LNCaP clone FGC (cell line): ENCODE results near the gene PDE6B.

Experiments
- DNase-seq: peaks from one replicate; pipeline ENCODE4 v3.0.0-alpha.2; 2011; ENCODE audit warnings: low read depth
- H3K4me3 ChIP-seq: 2 replicates; pipeline ENCODE4 v1.5.1; 2011; ENCODE audit warnings: mild to moderate bottlenecking, low read depth, low read length, control low read depth
- TF ChIP-seq, protein P1 (sequence below): IDR thresholded peaks from 2 replicates; pipeline ENCODE4 v1.5.1; 2012; ENCODE audit warnings: mild to moderate bottlenecking; ENCODE audit not compliant: control insufficient read depth, insufficient read depth; ENCODE audit errors: extremely low read depth

PDE6B gene

DNA sequence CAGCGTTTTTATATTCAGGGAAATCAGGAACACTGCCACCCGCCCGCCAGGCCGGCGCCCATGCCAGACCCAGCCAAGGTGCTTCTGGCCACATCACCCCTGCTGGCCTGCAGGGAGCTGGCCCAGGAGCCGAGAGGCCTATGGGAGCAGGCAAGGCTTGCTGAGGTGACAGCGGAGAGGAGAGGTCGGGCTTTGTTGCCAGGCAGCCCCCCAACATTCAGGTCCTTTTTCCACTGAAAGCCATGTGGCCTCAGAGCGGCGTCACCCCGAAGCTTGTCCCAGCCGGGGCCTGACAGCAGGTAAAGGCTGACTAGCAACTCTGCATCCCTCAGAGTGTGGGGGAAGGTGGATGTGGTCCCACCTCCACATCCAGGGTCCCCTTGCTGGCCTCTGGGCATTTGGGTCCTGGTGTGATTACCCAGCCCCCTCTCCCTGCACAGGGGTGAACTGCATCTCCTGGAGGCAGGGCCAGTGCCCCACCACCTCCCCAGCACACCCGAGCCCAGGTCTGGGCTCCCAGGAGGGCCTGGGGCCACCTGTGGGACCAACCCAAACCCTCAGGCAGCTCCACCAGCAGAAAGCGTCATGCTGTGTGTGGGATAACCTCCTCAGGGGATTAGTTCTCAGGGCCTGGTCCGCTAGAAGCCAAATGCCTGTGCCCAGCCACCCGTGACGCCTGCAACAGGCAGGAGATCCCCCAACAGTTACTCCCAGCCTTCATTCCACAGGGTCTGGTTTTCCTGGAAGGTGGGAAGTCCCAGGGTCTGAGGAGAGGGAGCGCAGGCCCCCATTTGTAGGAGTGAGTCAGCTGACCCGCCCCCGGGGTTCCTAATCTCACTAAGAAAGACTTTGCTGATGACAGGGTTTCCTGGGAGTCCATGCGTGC lies at the start of gene PDE6B:
PDE6B (plus strand) TSS at position 869 of the 886 bp plus-strand sequence. CDS start 54 bp downstream, outside the sequence.
- DNase-seq = no peak
- H3K4me3 ChIP-seq = no peak within 1 kb of the TSS
- TF ChIP-seq, protein P1, sequence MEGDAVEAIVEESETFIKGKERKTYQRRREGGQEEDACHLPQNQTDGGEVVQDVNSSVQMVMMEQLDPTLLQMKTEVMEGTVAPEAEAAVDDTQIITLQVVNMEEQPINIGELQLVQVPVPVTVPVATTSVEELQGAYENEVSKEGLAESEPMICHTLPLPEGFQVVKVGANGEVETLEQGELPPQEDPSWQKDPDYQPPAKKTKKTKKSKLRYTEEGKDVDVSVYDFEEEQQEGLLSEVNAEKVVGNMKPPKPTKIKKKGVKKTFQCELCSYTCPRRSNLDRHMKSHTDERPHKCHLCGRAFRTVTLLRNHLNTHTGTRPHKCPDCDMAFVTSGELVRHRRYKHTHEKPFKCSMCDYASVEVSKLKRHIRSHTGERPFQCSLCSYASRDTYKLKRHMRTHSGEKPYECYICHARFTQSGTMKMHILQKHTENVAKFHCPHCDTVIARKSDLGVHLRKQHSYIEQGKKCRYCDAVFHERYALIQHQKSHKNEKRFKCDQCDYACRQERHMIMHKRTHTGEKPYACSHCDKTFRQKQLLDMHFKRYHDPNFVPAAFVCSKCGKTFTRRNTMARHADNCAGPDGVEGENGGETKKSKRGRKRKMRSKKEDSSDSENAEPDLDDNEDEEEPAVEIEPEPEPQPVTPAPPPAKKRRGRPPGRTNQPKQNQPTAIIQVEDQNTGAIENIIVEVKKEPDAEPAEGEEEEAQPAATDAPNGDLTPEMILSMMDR = no peak

DNA sequence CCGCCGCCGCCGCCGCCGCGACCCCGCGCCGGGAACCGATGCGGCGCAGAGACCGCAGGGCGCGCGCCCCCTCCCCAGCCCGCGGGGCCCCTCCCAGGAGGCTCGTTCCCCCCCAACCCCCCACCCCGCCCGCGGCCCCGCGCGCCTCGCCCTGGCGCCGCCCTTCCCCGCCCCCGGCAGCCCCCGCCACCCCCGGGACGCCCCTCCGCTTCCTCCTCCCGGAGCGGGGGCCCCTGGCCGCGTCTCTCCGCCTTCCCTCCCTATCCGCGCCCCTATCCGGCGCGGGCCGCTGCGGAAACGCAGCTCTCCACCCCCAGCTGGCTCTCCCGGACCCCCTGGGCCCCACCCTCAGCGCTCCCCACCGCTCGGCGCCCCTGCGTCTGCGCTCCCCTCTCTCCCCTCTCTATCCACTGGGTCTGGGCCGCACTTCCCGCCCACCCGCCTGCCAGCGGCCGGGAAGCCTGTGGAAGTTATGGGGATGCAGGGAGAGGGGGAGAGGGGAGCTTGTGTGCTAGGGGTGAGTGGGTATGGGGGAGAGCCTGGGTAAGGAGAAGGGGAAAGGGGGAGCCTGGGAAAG lies 49.0 kb upstream of the PDE6B start, which contains the start of gene TMEM271:
TMEM271 (minus strand) TSS at position 51 of the 577 bp plus-strand sequence. CDS start 233 bp downstream, outside the sequence.
- TF ChIP-seq, protein P1 = no peak
- H3K4me3 ChIP-seq = no peak within 1 kb of the TSS
- DNase-seq = no peak

DNA sequence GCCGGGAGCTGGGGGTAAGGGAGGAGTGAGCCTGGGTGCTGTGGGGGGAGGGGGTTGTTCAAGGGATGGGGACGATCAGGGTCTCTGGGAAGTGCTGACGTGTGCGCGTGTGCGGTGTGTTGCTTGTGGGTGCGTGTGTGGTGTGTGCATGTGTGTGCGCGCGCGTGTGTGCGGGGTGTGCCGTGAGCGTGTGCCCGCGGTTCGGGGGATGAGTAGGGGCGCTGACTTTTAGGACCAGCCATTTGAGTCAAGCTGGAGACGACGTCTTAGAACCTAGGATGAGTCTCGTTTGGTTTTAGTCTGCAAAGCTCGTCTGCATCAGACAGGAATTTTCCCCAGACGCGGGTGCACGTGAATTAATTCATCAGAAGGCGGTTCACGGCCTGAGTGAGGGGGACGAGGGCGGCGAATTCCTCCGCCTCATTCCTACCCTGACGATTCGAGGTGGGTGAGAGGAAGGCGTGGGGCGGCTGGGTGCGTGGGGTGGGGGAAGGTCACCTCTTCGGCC lies 48.3 kb upstream of the PDE6B start:
- TF ChIP-seq, protein P1 = no peak
- no peak for DNase-seq
- H3K4me3 ChIP-seq = no peak overlapping the region

DNA sequence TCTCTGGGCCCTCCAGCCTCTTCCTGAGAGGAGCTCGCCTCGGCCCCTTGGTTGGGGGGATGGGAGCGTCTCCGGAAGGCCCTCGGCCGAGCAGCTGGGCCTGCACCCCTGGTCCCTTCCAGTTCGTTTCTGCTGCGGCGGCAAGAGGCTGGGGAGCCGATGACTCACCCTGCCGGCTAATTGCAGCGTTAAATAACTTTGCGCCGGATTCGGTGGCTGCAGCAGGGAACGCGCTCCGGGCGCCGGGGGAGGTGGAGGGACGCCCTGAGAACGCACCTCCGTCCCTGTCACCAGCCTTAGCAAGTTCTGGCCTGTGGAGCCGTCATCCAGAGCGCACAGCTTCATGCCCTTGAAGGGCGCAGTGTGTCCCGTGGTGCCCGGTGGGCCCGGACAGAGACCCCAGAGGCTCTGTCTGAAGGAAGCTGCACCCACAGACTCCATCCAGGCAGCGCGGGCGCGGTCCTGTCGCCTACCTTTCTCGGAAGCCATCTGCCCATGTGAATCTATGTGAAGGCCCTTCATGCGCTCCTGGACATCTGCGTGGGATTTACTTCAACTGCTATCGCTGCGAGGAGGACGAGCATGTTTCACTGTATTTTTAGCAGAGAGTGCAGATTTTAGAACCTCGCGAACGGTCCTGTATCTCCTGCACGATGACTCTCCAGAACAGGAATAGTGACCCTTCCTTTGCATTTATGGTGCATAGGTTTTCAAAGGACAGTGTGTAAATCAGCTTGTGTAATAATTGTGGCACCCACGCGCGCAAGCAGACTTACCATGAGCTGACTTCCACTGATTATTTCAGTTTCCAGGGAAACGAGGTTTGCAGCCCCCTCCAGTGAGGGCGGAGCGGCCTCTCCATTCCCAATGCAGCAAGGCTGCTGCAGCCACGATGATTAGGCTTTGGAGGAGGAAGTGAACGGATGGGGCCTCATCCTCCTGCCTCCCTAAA lies 47.6 kb upstream of the PDE6B start:
- TF ChIP-seq, protein P1 = no peak
- no peak overlapping the region for H3K4me3 ChIP-seq
- DNase-seq = no peak

DNA sequence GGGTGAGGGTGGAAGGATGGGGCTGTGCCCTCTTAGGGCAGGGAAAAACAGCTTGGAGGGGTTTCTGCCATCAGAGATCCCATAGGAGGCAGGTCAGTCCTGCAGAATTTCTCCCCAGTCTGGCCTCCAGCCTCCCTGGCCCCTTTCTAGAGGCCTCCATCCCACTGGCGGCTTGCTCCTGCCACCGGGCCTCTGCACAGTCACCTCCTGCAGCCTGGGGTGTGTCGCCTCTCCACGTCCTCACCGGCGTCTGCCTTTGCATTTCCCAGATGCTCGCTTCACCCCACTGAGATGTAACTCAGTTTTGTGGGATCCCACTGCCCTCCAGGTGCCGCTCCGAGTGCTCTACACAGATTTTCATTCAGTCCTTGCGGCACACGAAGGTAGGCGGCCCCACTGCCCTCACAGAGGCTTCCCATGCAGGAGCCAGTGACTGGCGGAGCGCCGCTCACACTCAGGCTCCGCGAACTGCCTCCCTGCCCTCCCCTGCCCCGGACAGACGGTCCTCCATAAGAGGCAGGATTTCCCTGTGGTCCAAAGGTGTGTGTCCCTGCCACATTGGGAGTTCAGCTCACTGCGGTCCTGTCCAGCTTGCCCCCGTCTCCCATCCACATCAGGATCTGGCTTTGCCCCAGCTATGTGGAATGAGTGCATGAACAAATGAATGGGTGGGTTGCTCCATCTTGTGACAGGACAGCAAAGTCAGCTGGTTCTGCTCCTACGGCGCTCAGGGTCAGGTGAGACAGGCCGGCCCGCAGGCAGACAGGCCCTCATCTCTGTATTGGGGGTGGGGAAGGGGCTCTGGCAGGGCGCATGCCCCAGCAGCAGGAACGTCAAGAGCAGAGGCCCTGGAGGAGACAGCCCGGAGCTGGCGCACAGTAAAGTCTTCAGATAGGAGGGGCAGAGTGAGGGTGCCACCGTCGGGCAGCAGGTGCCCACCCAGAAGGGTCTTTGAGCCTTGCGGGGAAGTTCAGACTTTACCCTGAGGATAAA lies 46.6 kb upstream of the PDE6B start:
- TF ChIP-seq, protein P1 = no peak
- no peak for DNase-seq
- no peak overlapping the region for H3K4me3 ChIP-seq
